Activated T-cell treated with anti-CD3 and anti-CD28 coated beads for 48 hours (primary cell): ENCODE data around the gene FAM221B.

Experiments used
- DNase-seq: peaks from one replicate; pipeline ENCODE4 v3.0.0-alpha.2; 2020; ENCODE audit warnings: low read depth

The FAM221B gene

GRCh38 chr9:35816708-35817107 is 11.8 kb downstream of the FAM221B start:
- no peak for DNase-seq

GRCh38 chr9:35814841-35815543 is 13.5 kb downstream of the FAM221B start, which contains the start of gene HINT2:
Gene HINT2, minus strand, starts transcription at chr9:35815042. Its CDS starts 63 bp downstream, at chr9:35814979.
- peak; percentile 97 for DNase-seq

- peak; percentile 28 for DNase-seq
Measured at GRCh38 chr9:35814106-35814840, 14.3 kb downstream of the FAM221B start.

- DNase-seq, result no peak
Measured at GRCh38 chr9:35813434-35814105, 15.0 kb downstream of the FAM221B start.

- DNase-seq, result peak; percentile 87
Measured at GRCh38 chr9:35812025-35812602, 16.4 kb downstream of the FAM221B start, which contains the start of gene SPAG8. Gene SPAG8, minus strand, starts transcription at chr9:35812262. Its CDS starts 115 bp downstream, at chr9:35812147.

GRCh38 chr9:35811381-35812024 is 17.0 kb downstream of the FAM221B start:
- no peak for DNase-seq

GRCh38 chr9:35810122-35810521 is 18.4 kb downstream of the FAM221B start:
- no peak for DNase-seq

- no peak for DNase-seq
Measured at GRCh38 chr9:35808433-35808832, 20.1 kb downstream of the FAM221B start.

- no peak for DNase-seq
Measured at GRCh38 chr9:35806101-35806500, 22.4 kb downstream of the FAM221B start.

- no peak for DNase-seq
Measured at GRCh38 chr9:35801328-35802128, 27.0 kb downstream of the FAM221B start.

GRCh38 chr9:35800530-35800929 is 28.0 kb downstream of the FAM221B start:
- DNase-seq, result no peak

GRCh38 chr9:35798658-35799374 is 29.7 kb downstream of the FAM221B start:
- peak; percentile 40 for DNase-seq

- DNase-seq, result no peak
Measured at GRCh38 chr9:35797311-35798109, 31.0 kb downstream of the FAM221B start.

GRCh38 chr9:35795695-35796094 is 32.8 kb downstream of the FAM221B start:
- no peak for DNase-seq

GRCh38 chr9:35793461-35793860 is 35.1 kb downstream of the FAM221B start:
- DNase-seq, result no peak

GRCh38 chr9:35792826-35793225 is 35.7 kb downstream of the FAM221B start:
- no peak for DNase-seq

- no peak for DNase-seq
Measured at GRCh38 chr9:35792024-35792813, 36.3 kb downstream of the FAM221B start.

- no peak for DNase-seq
Measured at GRCh38 chr9:35791297-35791921, 37.1 kb downstream of the FAM221B start, which contains the start of gene NPR2. Gene NPR2, plus strand, starts transcription at chr9:35791591. Its CDS starts 818 bp downstream, at chr9:35792409.
